Ovary (tissue), 9 donors: ENCODE data around the gene RNPEPL1. TPM values are rescaled to one million over a fixed set of nuclear protein-coding genes. Genes with fewer than 3 reads are reported as not detected.

Experiments
- DNase-seq, 5 donors: peaks; one replicate each; pipeline ENCODE4 v3.0.0-alpha.2; 2019 to 2020
- H3K27ac ChIP-seq, 2 donors: fragments of 200-600 bp; one replicate each; pipeline versions ENCODE4 v1.5.1 to v1.8.0; 2019 to 2022
- H3K27me3 ChIP-seq: fragments of 200-600 bp; one replicate; pipeline ENCODE4 v1.8.0; 2022
- H3K36me3 ChIP-seq: fragments of 200-600 bp; sonication (generic); one replicate; pipeline ENCODE4 v1.5.1; 2019
- H3K4me1 ChIP-seq: one replicate; pipeline ENCODE4 v1.8.1; 2013; ENCODE audit warnings: mild to moderate bottlenecking, moderate library complexity; ENCODE audit not compliant: insufficient read depth
- H3K4me3 ChIP-seq: fragments of 200-600 bp; sonication (generic); one replicate; pipeline ENCODE4 v1.5.1; 2017
- H3K9me3 ChIP-seq, 2 donors: fragments of 200-600 bp in 1 of 2; sonication (generic) in 1 of 2; one replicate each; pipeline versions ENCODE4 v1.5.1 to v1.8.1; 2013 to 2019; ENCODE audit warnings: mild to moderate bottlenecking in 1 of 2, moderate library complexity in 1 of 2
- CTCF ChIP-seq, 3 donors: fragments of 450-650 bp in 2 of 3; fragments of 200-600 bp in 1 of 3; IDR thresholded peaks; one replicate each; pipeline versions ENCODE4 v1.5.1 to v1.8.0; 2016 to 2022; ENCODE audit warnings: antibody characterized with exemption in 3 of 3, mild to moderate bottlenecking in 1 of 3
- EP300 ChIP-seq: sonication (generic); formaldehyde crosslinking; IDR thresholded peaks from one replicate; pipeline ENCODE4 v1.6.1; 2017; ENCODE audit warnings: antibody characterized with exemption
- POLR2A ChIP-seq: fragments of 450-650 bp; IDR thresholded peaks from one replicate; pipeline ENCODE4 v1.6.1; 2017; ENCODE audit warnings: antibody characterized with exemption, mild to moderate bottlenecking, moderate library complexity
- WGBS, 3 donors: extraction: QIAGEN DNeasy Blood & Tissue Kit in 1 of 3; methylation state at CpG; one replicate each; pipeline versions ENCODE4 v1.1.5 to v1.1.7; 2013 to 2017; 5-methylcytosine and 5-hydroxymethylcytosine counted together
- intact Hi-C, 4 donors: fragments of 100-400 bp; cut with DNase I; formaldehyde crosslinking; loops; one replicate each; pipeline versions ENCODE4 v1.11.0 to v1.15.1; 2022 to 2023
- polyA plus RNA-seq, 2 donors: library from polyadenylated mRNA; stranded (reverse); fragments of 200-250 nt in 1 of 2; fragments of 350-450 nt in 1 of 2; fragmentation: Illumina TruSeq in 1 of 2; extraction: RNeasy Lipid Tissue Mini Kit (QIAGEN cat#74804) in 1 of 2; gene quantifications; one replicate each; pipeline ENCODE4 v1.2.3, GENCODE V29; 2013 to 2014
- total RNA-seq, 7 donors: library from RNA; depleted of rRNA in 2 of 7; stranded (reverse); fragments of >200 nt in 2 of 7; fragmentation: NEBNext Ultra II Directional in 3 of 7; extraction: Animal tissue kit (Norgen Biotek cat#: 25700) in 3 of 7; gene quantifications; one replicate each; pipeline versions ENCODE4 v1.1.0 to v1.2.4, GENCODE V29; 2016 to 2023
- donor health status: DM: no; HTN: no; CAD: no; lungs with moderate emphysema.
- donor health status: DM: no; HTN: no; CAD: no.
- donor health status: Bipolar disorder and iron deficiency.
- donor health status: DM: yes; HTN: yes; CAD: no.
- donor health status: DM: no; HTN: no; CAD: no.
- donor health status: DM: yes; HTN: yes; CAD: no.

RNPEPL1 gene
- total and polyA plus RNA-seq, 9 donors: 3.5 to 27.3 (median 23.2) TPM

GRCh38 chr2:240551811-240552210 lies 16.5 kb upstream of the RNPEPL1 start:
- Histone ChIP-seq H3K36me3 (no peaks in the 10 kb centered on the region), H3K9me3 (no peaks in the 10 kb centered on the region), H3K27ac (no peak overlapping the region), H3K4me1 (peaks cover 6% of the 10 kb centered on the region), H3K27me3 (no peaks in the 10 kb centered on the region), H3K4me3 (no peak overlapping the region)
- intact Hi-C loops: no loop called here
- no peak for DNase-seq
- no peak for TF ChIP-seq EP300
- TF ChIP-seq POLR2A: no peak
- no peak for TF ChIP-seq CTCF (IDR thresholded peaks at IDR 0.05)
- 44 to 53% (median 46%) methylated on average over 1 of the region's 1 CpG for WGBS, 3 donors

- no peaks in the 10 kb centered on the region for H3K36me3 ChIP-seq
- peaks cover 20% of the 10 kb centered on the region for H3K4me1 ChIP-seq
- no peaks in the 10 kb centered on the region for H3K9me3 ChIP-seq
- no peak for DNase-seq
- no peaks in the 10 kb centered on the region for H3K27me3 ChIP-seq
- intact Hi-C loops: no loop called here
- 91 to 93% (median 92%) methylated on average over 7 of the region's 7 CpGs for WGBS, 3 donors
- no peak overlapping the region for H3K4me3 ChIP-seq
- H3K27ac ChIP-seq: no peak overlapping the region
- TF ChIP-seq CTCF (IDR thresholded peaks at IDR 0.05): no peak
- no peak for TF ChIP-seq EP300
- TF ChIP-seq POLR2A: no peak
These were observed 14.3 kb upstream of the RNPEPL1 start for GRCh38 chr2:240553956-240554480.

GRCh38 chr2:240554767-240555493 lies 13.4 kb upstream of the RNPEPL1 start:
- no peaks in the 10 kb centered on the region for H3K36me3 ChIP-seq
- no peak for DNase-seq
- TF ChIP-seq EP300 (no peak), POLR2A (no peak), CTCF (IDR thresholded peaks at IDR 0.05) (no peak)
- no peak overlapping the region for H3K4me3 ChIP-seq
- no peaks in the 10 kb centered on the region for H3K27me3 ChIP-seq
- H3K9me3 ChIP-seq: no peaks in the 10 kb centered on the region
- peaks cover 23% of the 10 kb centered on the region for H3K4me1 ChIP-seq
- intact Hi-C loops: no loop called here
- 91 to 96% (median 93%) methylated on average over 16 to 17 of the region's 17 CpGs for WGBS, 3 donors
- H3K27ac ChIP-seq: no peak overlapping the region

GRCh38 chr2:240555541-240556250 lies 12.6 kb upstream of the RNPEPL1 start:
- H3K36me3 ChIP-seq: no peaks in the 10 kb centered on the region
- peak in 2 of 5 donors; percentile 17 to 27 for DNase-seq
- no peaks in the 10 kb centered on the region for H3K27me3 ChIP-seq
- intact Hi-C loops: no loop called here
- H3K27ac ChIP-seq: no peak overlapping the region
- TF ChIP-seq EP300 (no peak), CTCF (IDR thresholded peaks at IDR 0.05) (no peak)
- peaks cover 23% of the 10 kb centered on the region for H3K4me1 ChIP-seq
- WGBS, 3 donors: 93 to 95% (median 95%) methylated on average over 16 of the region's 16 CpGs
- H3K4me3 ChIP-seq: no peak overlapping the region
- no peaks in the 10 kb centered on the region for H3K9me3 ChIP-seq
